SK-N-DZ (cell line): Measurements from ENCODE around the gene ID2.

Source experiments
- DNase-seq: peaks from one replicate; pipeline ENCODE4 v3.0.0-alpha.2; 2015; ENCODE audit warnings: low spot score

Gene ID2

GRCh38 chr2:8729939-8730338, 48.1 kb downstream of the ID2 start:
- no peak for DNase-seq

DNA sequence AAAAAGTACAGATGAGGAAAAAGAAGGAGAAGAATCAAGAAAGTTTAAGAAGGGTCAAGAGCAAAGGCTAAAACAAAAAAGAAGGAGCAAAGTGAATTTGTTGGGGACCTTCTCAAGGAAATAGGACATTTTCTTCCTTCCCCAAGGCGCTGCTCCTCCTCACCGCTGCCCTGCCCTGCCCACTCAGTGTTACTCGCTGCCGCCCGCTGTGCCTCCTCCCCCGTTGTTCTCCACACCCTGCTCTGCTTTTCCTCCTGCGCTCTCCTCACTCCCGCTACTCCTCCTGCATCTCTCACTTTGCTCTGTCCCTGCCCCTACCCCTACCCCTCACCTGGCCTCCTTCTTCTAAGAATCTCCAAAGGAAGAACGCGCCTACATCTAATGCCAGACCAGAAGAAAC, 50.7 kb downstream of the ID2 start:
- DNase-seq = no peak
